Heart left ventricle (tissue), 16 donors: ENCODE measurements around the gene HIVEP2. TPM values are rescaled to one million over a fixed set of nuclear protein-coding genes. Genes with fewer than 3 reads are reported as not detected.

Experiments
- ATAC-seq, 4 donors: fragments of 200-7000 bp; cut with Tn5 transposase; one replicate each; pipeline ENCODE4 v1.9.1; 2020 to 2022; ENCODE audit warnings: moderate library complexity in 4 of 4, mild to moderate bottlenecking in 3 of 4, moderate number of reproducible peaks in 1 of 4
- DNase-seq, 5 donors: peaks; one replicate each; pipeline ENCODE4 v3.0.0-alpha.2; 2020
- H3K27ac ChIP-seq, 12 donors: fragments of 200-600 bp; sonication (generic) in 4 of 12; one replicate each; pipeline versions ENCODE4 v1.5.0 to v1.8.0; 2016 to 2022; ENCODE audit warnings: mild to moderate bottlenecking in 2 of 12
- H3K27me3 ChIP-seq, 9 donors: fragments of 200-600 bp; sonication (generic) in 2 of 9; one replicate each; pipeline versions ENCODE4 v1.5.1 to v1.8.0; 2016 to 2022; ENCODE audit warnings: mild to moderate bottlenecking in 3 of 9
- H3K36me3 ChIP-seq, 9 donors: fragments of 200-600 bp; sonication (generic) in 2 of 9; one replicate each; pipeline versions ENCODE4 v1.5.0 to v1.8.0; 2018 to 2022; ENCODE audit warnings: mild to moderate bottlenecking in 2 of 9
- H3K4me1 ChIP-seq, 12 donors: fragments of 200-600 bp; sonication (generic) in 4 of 12; one replicate each; pipeline versions ENCODE4 v1.5.0 to v1.8.0; 2016 to 2022; ENCODE audit warnings: mild to moderate bottlenecking in 3 of 12
- H3K4me3 ChIP-seq, 12 donors: fragments of 200-600 bp; sonication (generic) in 4 of 12; one replicate each; pipeline versions ENCODE4 v1.5.0 to v1.8.0; 2017 to 2022; ENCODE audit warnings: mild to moderate bottlenecking in 9 of 12, moderate library complexity in 4 of 12
- H3K9me3 ChIP-seq, 12 donors: fragments of 200-600 bp; sonication (generic) in 4 of 12; one replicate each; pipeline versions ENCODE4 v1.5.0 to v1.8.0; 2016 to 2022; ENCODE audit warnings: mild to moderate bottlenecking in 1 of 12
- CTCF ChIP-seq, 12 donors: fragments of 200-600 bp; sonication (generic) in 4 of 12; IDR thresholded peaks; one replicate each; pipeline versions ENCODE4 v1.5.0 to v1.8.0; 2018 to 2022; ENCODE audit warnings: antibody characterized with exemption in 12 of 12, mild to moderate bottlenecking in 5 of 12
- POLR2A ChIP-seq, 2 donors: fragments of 450-650 bp; IDR thresholded peaks; one replicate each; pipeline ENCODE4 v1.6.1; 2017; ENCODE audit warnings: antibody characterized with exemption in 2 of 2, mild to moderate bottlenecking in 2 of 2, moderate library complexity in 2 of 2
- WGBS, 4 donors: extraction: QIAGEN DNeasy Blood & Tissue Kit in 2 of 4; methylation state at CpG; one replicate each; pipeline versions ENCODE4 v1.1.5 to v1.1.7; 2013 to 2018; 5-methylcytosine and 5-hydroxymethylcytosine counted together
- intact Hi-C, 10 donors: fragments of 100-400 bp; cut with DNase I; formaldehyde crosslinking; loops; one replicate each; pipeline versions ENCODE4 v1.11.1 to v1.14.2; 2022
- polyA plus RNA-seq, 2 donors: library from polyadenylated mRNA; stranded (reverse); fragments of 200-250 nt; gene quantifications; one replicate each; pipeline ENCODE4 v1.2.3, GENCODE V29; 2013
- total RNA-seq, 9 donors: library from RNA; depleted of rRNA in 2 of 9; stranded (reverse); fragments of >200 nt in 2 of 9; fragmentation: NEBNext Ultra II Directional in 3 of 9; extraction: Animal tissue kit (Norgen Biotek cat#: 25700) in 3 of 9; gene quantifications; one replicate each; pipeline versions ENCODE4 v1.1.0 to v1.2.4, GENCODE V29; 2016 to 2023
- donor health status: ischemic (EF 13 %, LVEDD 7.1; RV severe dilation, severe dysfunction).
- donor health status: healthy with polysubstance abuse.
- donor health status: DM: no; HTN: yes; CAD: no.
- donor health status: DM: no; HTN: no; CAD: no.
- donor health status: ischemic (EF 25% LVEDD 6.9; RV normal size, moderate dysfunction).
- donor health status: ischemic (EF 25% LVEDD 5.7; RV mildly dilated, moderate dysfunction).
- donor health status: healthy.
- donor health status: DM: yes; HTN: yes; CAD: no.
- donor health status: ischemic (EF 35%, LVEDD 5.7; RV mildly dilated, moderate dysfunction).
- donor health status: nonischemic (EF 11% LVEDD 7.7; RV severe dilation, severe dysfunction).
- donor health status: DM: yes; HTN: yes; CAD: no.
- donor health status: PGD.
- donor health status: ischemic (EF 29% LVEDD 5.4; RV normal size, mild dysfunction).
- donor health status: nonischemic (EF 23%, LVEDD 6.1; RV moderate dilation, normal function).

The HIVEP2 gene
- total and polyA plus RNA-seq, 11 donors, result 2.7 to 31.2 (median 20.4) TPM

GRCh38 chr6:142786476-142786875 is 158.5 kb downstream of the HIVEP2 start:
- H3K9me3 ChIP-seq, result no peaks in the 10 kb centered on the region
- no peak for TF ChIP-seq CTCF (IDR thresholded peaks at IDR 0.05)
- TF ChIP-seq POLR2A (IDR thresholded peaks at IDR 0.05), result no peak
- no peak overlapping the region for H3K27ac ChIP-seq
- no peaks in the 10 kb centered on the region for H3K36me3 ChIP-seq
- peaks cover 0 to 21% (median 0%) of the 10 kb centered on the region in 12 donors for H3K4me1 ChIP-seq
- H3K27me3 ChIP-seq, result no peaks in the 10 kb centered on the region
- no peak overlapping the region for H3K4me3 ChIP-seq
- ATAC-seq (no peak), DNase-seq (no peak)
- intact Hi-C loops, result no loop called here

- intact Hi-C loops, result no loop called here
- no peak overlapping the region for H3K27ac ChIP-seq
- TF ChIP-seq CTCF (IDR thresholded peaks at IDR 0.05) (no peak), POLR2A (IDR thresholded peaks at IDR 0.05) (no peak)
- no peak for DNase-seq
- no peaks in the 10 kb centered on the region for H3K27me3 ChIP-seq
- ATAC-seq, result peak in 3 of 4 donors; percentile 47 to 66 (median 50)
- no peak overlapping the region for H3K4me3 ChIP-seq
- WGBS, 4 donors, result 75 to 85% (median 82%) methylated on average over 3 of the region's 3 CpGs
- H3K9me3 ChIP-seq, result no peaks in the 10 kb centered on the region
- H3K36me3 ChIP-seq, result no peaks in the 10 kb centered on the region
- H3K4me1 ChIP-seq, result peaks cover 0 to 23% (median 0%) of the 10 kb centered on the region in 12 donors
These were observed 160.6 kb downstream of the HIVEP2 start for GRCh38 chr6:142784344-142784743.

- Histone ChIP-seq H3K9me3 (no peaks in the 10 kb centered on the region), H3K27ac (no peak overlapping the region), H3K4me3 (no peak overlapping the region), H3K4me1 (peaks cover 0 to 23% (median 0%) of the 10 kb centered on the region in 12 donors), H3K36me3 (no peaks in the 10 kb centered on the region), H3K27me3 (no peaks in the 10 kb centered on the region)
- intact Hi-C loops, result no loop called here
- no peak for ATAC-seq
- no peak for DNase-seq
- 65 to 95% (median 82%) methylated on average over 2 of the region's 2 CpGs for WGBS, 4 donors
- TF ChIP-seq POLR2A (IDR thresholded peaks at IDR 0.05), result no peak
These were observed 161.5 kb downstream of the HIVEP2 start for GRCh38 chr6:142783499-142783898.

GRCh38 chr6:142781129-142781528 is 163.8 kb downstream of the HIVEP2 start:
- Histone ChIP-seq H3K27ac (no peak overlapping the region), H3K9me3 (no peaks in the 10 kb centered on the region), H3K4me1 (peaks cover 0 to 23% (median 0%) of the 10 kb centered on the region in 12 donors), H3K27me3 (no peaks in the 10 kb centered on the region), H3K36me3 (peaks cover 0 to 1% (median 0%) of the 10 kb centered on the region in 9 donors), H3K4me3 (no peak overlapping the region)
- no peak for TF ChIP-seq CTCF (IDR thresholded peaks at IDR 0.05)
- TF ChIP-seq POLR2A (IDR thresholded peaks at IDR 0.05), result no peak
- no peak for ATAC-seq
- intact Hi-C loops, result no loop called here
- 84 to 88% (median 85%) methylated on average over 3 of the region's 3 CpGs for WGBS, 4 donors
- DNase-seq, result no peak
